ENCODE results near the gene FABP7. TPM values are rescaled to one million over a fixed set of nuclear protein-coding genes. Genes with fewer than 3 reads are reported as not detected.

FABP7 gene
- total and polyA plus RNA-seq, 2 experiments from 2014 or later: 6.6 to 15.7 TPM

GRCh38 chr6:122808121-122808885, 28.8 kb downstream of the FABP7 start:
- no peaks in the 10 kb centered on the region for H3F3A ChIP-seq (replicated peaks; ENCODE audit: low read depth)
- no peak for DNase-seq (ENCODE audit: low spot score)
- H2AFZ ChIP-seq: no peak overlapping the region
- Mint-ChIP-seq H3K36me3 (ENCODE audit: low read depth) (no peaks in the 10 kb centered on the region), H3K27ac (no peak overlapping the region), H3K4me1 (no peaks in the 10 kb centered on the region), H3K9me3 (no peaks in the 10 kb centered on the region), H3K27me3 (ENCODE audit: insufficient read depth, low read depth, poor library complexity) (peaks cover 2% of the 10 kb centered on the region), H3K4me3 (no peak overlapping the region)
- no peaks in the 10 kb centered on the region for H3K4me1 ChIP-seq (ENCODE audit: insufficient read depth)
- no peak for ATAC-seq
- H4K20me1 ChIP-seq (replicated peaks; ENCODE audit: insufficient read depth): no peaks in the 10 kb centered on the region
- no peaks in the 10 kb centered on the region for H3K79me2 ChIP-seq (replicated peaks; ENCODE audit: insufficient read depth)
- H3K27me3 ChIP-seq (ENCODE audit: insufficient read depth): no peaks in the 10 kb centered on the region
- no peak overlapping the region for H3K4me3 ChIP-seq
- H3K9me2 ChIP-seq (ENCODE audit: insufficient read depth): no peaks in the 10 kb centered on the region
- no peak overlapping the region for H3K4me2 ChIP-seq
- H3K36me3 ChIP-seq (ENCODE audit: insufficient read depth): no peaks in the 10 kb centered on the region
- no peak overlapping the region for H3K27ac ChIP-seq (ENCODE audit: low read depth)
- TF ChIP-seq CTCF (conservative IDR thresholded peaks at IDR 0.05; ENCODE audit: low read depth in 2 of 2) (no peak), JUNB (IDR thresholded peaks at IDR 0.05; ENCODE audit: unreplicated experiment) (no peak), EZH2 (IDR thresholded peaks at IDR 0.05; ENCODE audit: low read depth, unreplicated experiment) (no peak), REST (IDR thresholded peaks at IDR 0.05; ENCODE audit: unreplicated experiment) (no peak), ZNF331 (CRISPR knock-in tag; IDR thresholded peaks at IDR 0.05; ENCODE audit: low read depth) (no peak), POLR2AphosphoS5 (IDR thresholded peaks at IDR 0.05; ENCODE audit: low read depth) (no peak), ZNF114 (CRISPR knock-in tag; IDR thresholded peaks at IDR 0.05) (no peak), ETS1 (IDR thresholded peaks at IDR 0.05) (no peak), EZH2phosphoT487 (IDR thresholded peaks at IDR 0.05; ENCODE audit: unreplicated experiment) (no peak), ZNF462 (CRISPR knock-in tag; IDR thresholded peaks at IDR 0.05) (no peak), CREB1 (CRISPR knock-in tag; IDR thresholded peaks at IDR 0.05; ENCODE audit: low read depth) (no peak), STAT1 (IDR thresholded peaks at IDR 0.05; ENCODE audit: unreplicated experiment) (no peak)

Data from GM23338 (cell line).